Peyer's patch (tissue), 4 donors: ENCODE results near the gene CD248. TPM values are rescaled to one million over a fixed set of nuclear protein-coding genes. Genes with fewer than 3 reads are reported as not detected.
A peak's percentile ranks its signal among the peaks of the same experiment; 100 is the strongest.

ENCODE experiments used
- DNase-seq, 3 donors: peaks; one replicate each; pipeline ENCODE4 v3.0.0-alpha.2; 2017 to 2019
- H3K27ac ChIP-seq, 4 donors: fragments of 200-600 bp; sonication (generic); one replicate each; pipeline ENCODE4 v1.5.1; 2016 to 2019
- H3K27me3 ChIP-seq, 2 donors: fragments of 200-600 bp; sonication (generic); one replicate each; pipeline ENCODE4 v1.5.1; 2019
- H3K36me3 ChIP-seq, 3 donors: fragments of 200-600 bp; sonication (generic); one replicate each; pipeline ENCODE4 v1.5.1; 2016 to 2019
- H3K4me1 ChIP-seq, 4 donors: fragments of 200-600 bp; sonication (generic); one replicate each; pipeline ENCODE4 v1.5.1; 2016 to 2019
- H3K4me3 ChIP-seq, 4 donors: fragments of 200-600 bp; sonication (generic); 1 replicate in 3 of 4; 2 replicates in 1 of 4; pipeline ENCODE4 v1.5.1; 2016 to 2019; ENCODE audit warnings: mild to moderate bottlenecking in 1 of 4
- H3K9me3 ChIP-seq, 4 donors: fragments of 200-600 bp; sonication (generic); one replicate each; pipeline ENCODE4 v1.5.1; 2016 to 2019; ENCODE audit warnings: mild to moderate bottlenecking in 1 of 4
- CTCF ChIP-seq, 6 experiments: fragments of 450-650 bp in 4 of 6; fragments of 200-600 bp in 2 of 6; sonication (generic) in 1 of 6; IDR thresholded peaks; one replicate each; pipeline ENCODE4 v1.5.1; 2017 to 2019; ENCODE audit warnings: antibody characterized with exemption in 6 of 6, mild to moderate bottlenecking in 3 of 6, moderate library complexity in 1 of 6
- POLR2A ChIP-seq, 2 donors: fragments of 450-650 bp; IDR thresholded peaks; one replicate each; pipeline ENCODE4 v1.5.1; 2017; ENCODE audit warnings: antibody characterized with exemption in 2 of 2, mild to moderate bottlenecking in 2 of 2, moderate library complexity in 2 of 2
- total RNA-seq, 4 donors: library from RNA; depleted of rRNA; stranded (reverse); fragments of >200 nt; gene quantifications; one replicate each; pipeline ENCODE4 v1.1.0, GENCODE V29; 2016

CD248 gene
- total RNA-seq, 4 donors from 2014 or later: 2.9 to 44.6 (median 12.0) TPM

GRCh38 chr11:66288671-66289547 is 27.9 kb downstream of the CD248 start, which contains the start of gene YIF1A:
YIF1A (minus strand) TSS chr11:66289143; CDS start chr11:66288985, 158 bp downstream.
- no peaks in the 10 kb centered on the region for H3K9me3 ChIP-seq
- H3K4me3 ChIP-seq: peak within 1 kb of the TSS; percentile 85 to 98 (median 93)
- peak; percentile 96 to 99 (median 98) for DNase-seq
- TF ChIP-seq CTCF (IDR thresholded peaks at IDR 0.05) (peak in 2 of 6 experiments; percentile 4 to 9), POLR2A (IDR thresholded peaks at IDR 0.05) (peak; percentile 79 to 83)
- H3K27me3 ChIP-seq: peaks cover 0 to 10% of the 10 kb centered on the region in 2 donors
- peaks cover 0 to 16% (median 0%) of the 10 kb centered on the region in 3 donors for H3K36me3 ChIP-seq
- H3K4me1 ChIP-seq: peaks cover 0 to 30% (median 21%) of the 10 kb centered on the region in 4 donors
- peak within 1 kb of the TSS; percentile 96 to 99 (median 98) for H3K27ac ChIP-seq

- H3K9me3 ChIP-seq: no peaks in the 10 kb centered on the region
- peaks cover 0 to 16% (median 0%) of the 10 kb centered on the region in 3 donors for H3K36me3 ChIP-seq
- no peak for TF ChIP-seq CTCF (IDR thresholded peaks at IDR 0.05)
- no peak for TF ChIP-seq POLR2A (IDR thresholded peaks at IDR 0.05)
- no peak for DNase-seq
- H3K27me3 ChIP-seq: peaks cover 0 to 10% of the 10 kb centered on the region in 2 donors
- peaks cover 0 to 30% (median 21%) of the 10 kb centered on the region in 4 donors for H3K4me1 ChIP-seq
- H3K4me3 ChIP-seq: peak overlapping the region; percentile 85 to 98 (median 93)
- H3K27ac ChIP-seq: peak overlapping the region; percentile 96 to 99 (median 98)
These were observed 28.8 kb downstream of the CD248 start for GRCh38 chr11:66287889-66288670.

- TF ChIP-seq POLR2A (IDR thresholded peaks at IDR 0.05) (no peak), CTCF (IDR thresholded peaks at IDR 0.05) (no peak)
- H3K27me3 ChIP-seq: peaks cover 0 to 6% of the 10 kb centered on the region in 2 donors
- H3K9me3 ChIP-seq: no peaks in the 10 kb centered on the region
- H3K4me3 ChIP-seq: peak overlapping the region in 1 of 4 donors; percentile 95
- H3K27ac ChIP-seq: peak overlapping the region in 1 of 4 donors; percentile 99
- DNase-seq: no peak
- peaks cover 0 to 16% (median 0%) of the 10 kb centered on the region in 3 donors for H3K36me3 ChIP-seq
- peaks cover 3 to 35% (median 26%) of the 10 kb centered on the region in 4 donors for H3K4me1 ChIP-seq
These were observed 29.5 kb downstream of the CD248 start for GRCh38 chr11:66287211-66287888.

GRCh38 chr11:66286699-66287098 is 30.1 kb downstream of the CD248 start:
- H3K36me3 ChIP-seq: peaks cover 0 to 16% (median 0%) of the 10 kb centered on the region in 3 donors
- H3K27me3 ChIP-seq: no peaks in the 10 kb centered on the region
- peaks cover 3 to 36% (median 26%) of the 10 kb centered on the region in 4 donors for H3K4me1 ChIP-seq
- no peaks in the 10 kb centered on the region for H3K9me3 ChIP-seq
- DNase-seq: no peak
- no peak overlapping the region for H3K27ac ChIP-seq
- TF ChIP-seq POLR2A (IDR thresholded peaks at IDR 0.05): no peak
- no peak for TF ChIP-seq CTCF (IDR thresholded peaks at IDR 0.05)
- H3K4me3 ChIP-seq: no peak overlapping the region
